Measurements from ENCODE around the gene ARHGEF10L. TPM values are rescaled to one million over a fixed set of nuclear protein-coding genes. Genes with fewer than 3 reads are reported as not detected.
"Not testable (repeated sequence)": the region's sequence is repeated elsewhere in the genome, so short reads cannot be mapped to it uniquely, and the experiment has no call there.

Gene ARHGEF10L
- total RNA-seq, 2 donors from 2014 or later: not detected

DNA sequence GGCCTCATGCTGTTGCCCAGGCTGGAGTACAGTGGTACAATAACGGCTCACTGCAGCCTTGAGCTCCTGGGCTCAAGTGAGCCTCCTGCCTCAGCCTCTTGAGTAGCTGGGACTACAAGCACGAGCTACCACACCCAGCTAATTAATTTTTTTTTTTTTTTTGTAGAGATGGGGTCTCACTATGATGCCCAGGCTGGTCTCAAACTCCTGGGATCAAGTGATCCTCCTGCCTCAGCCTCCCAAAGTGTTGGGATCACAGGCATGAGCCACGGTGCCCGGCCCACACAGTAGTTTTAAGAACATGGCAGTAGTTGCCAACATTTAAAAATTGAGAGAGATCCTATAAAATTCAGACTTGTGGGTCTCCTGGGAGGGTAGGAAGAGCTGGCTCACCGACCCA is 89.5 kb downstream of the ARHGEF10L start:
- not testable (repeated sequence) for ATAC-seq (replicated peaks); H3K27me3 Mint-ChIP-seq; H3K4me1 Mint-ChIP-seq; H3K27ac Mint-ChIP-seq; H3K4me3 Mint-ChIP-seq; H3K9me3 Mint-ChIP-seq; H3K36me3 Mint-ChIP-seq (ENCODE audit: low read depth)

DNA sequence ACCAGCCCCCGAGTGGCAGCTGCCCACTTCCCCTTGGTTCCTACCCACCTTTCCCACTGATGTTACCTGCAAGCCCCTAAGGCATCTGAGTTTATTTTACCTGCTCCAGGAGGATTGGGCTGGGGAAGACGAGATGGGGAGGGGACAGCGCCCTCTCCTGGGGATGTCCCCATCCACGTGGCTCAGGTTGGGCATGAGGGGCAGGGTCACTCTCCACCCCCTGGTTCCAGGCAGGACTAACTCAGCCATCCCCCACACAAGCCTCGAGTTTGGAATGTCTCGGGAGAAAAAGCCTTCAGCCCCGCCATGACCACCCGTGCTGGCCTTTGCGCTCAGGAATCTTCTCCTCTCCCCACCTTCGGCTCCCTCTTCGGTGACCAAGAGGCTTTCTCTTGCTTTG is 90.0 kb downstream of the ARHGEF10L start:
- Mint-ChIP-seq H3K36me3 (ENCODE audit: low read depth) (no peaks in the 10 kb centered on the region), H3K27me3 (peaks cover 5% of the 10 kb centered on the region), H3K9me3 (no peaks in the 10 kb centered on the region), H3K27ac (no peak overlapping the region), H3K4me1 (no peaks in the 10 kb centered on the region), H3K4me3 (no peak overlapping the region)
- ATAC-seq (replicated peaks): no peak

DNA sequence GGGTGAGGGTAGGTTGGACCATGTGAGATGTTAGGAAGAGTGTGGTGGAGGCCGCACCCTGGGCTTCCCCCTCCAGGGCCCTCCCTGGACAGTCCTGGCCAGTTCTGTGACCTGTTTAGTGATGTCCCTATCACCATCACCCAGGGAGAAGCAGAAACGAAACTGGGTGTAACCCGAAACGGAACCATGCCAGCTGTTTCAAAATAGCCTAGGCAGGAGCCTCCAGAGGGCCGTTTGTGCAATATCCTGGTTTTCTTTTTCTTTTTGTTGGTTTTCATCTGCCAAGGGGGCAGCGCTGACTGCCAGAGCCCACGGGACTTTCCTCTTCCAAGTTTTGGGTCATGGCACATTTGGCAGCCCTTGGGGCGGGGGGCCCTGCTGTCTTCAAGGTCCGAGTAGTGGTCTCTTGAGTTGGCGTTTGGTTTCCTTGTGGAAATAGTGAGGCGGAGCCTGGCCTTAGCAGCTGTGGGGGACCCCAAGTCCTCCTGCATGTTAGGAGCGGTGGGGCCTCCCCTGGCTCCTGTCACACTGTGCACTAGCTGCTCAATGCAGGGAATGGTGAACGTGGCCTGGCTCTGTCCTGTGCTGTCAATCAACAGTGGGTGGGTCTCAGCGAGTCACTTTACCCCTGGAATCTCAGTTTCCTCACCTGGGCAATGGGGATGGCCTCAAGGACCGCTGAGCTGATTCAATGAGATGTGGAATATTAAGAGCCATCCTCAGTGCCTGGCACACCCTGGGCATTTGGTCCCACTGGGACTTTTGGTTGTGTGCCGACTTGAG is 90.7 kb downstream of the ARHGEF10L start:
- Mint-ChIP-seq H3K27me3 (peaks cover 5% of the 10 kb centered on the region), H3K36me3 (ENCODE audit: low read depth) (no peaks in the 10 kb centered on the region), H3K27ac (no peak overlapping the region), H3K4me3 (no peak overlapping the region), H3K4me1 (no peaks in the 10 kb centered on the region), H3K9me3 (no peaks in the 10 kb centered on the region)
- ATAC-seq (replicated peaks): no peak

DNA sequence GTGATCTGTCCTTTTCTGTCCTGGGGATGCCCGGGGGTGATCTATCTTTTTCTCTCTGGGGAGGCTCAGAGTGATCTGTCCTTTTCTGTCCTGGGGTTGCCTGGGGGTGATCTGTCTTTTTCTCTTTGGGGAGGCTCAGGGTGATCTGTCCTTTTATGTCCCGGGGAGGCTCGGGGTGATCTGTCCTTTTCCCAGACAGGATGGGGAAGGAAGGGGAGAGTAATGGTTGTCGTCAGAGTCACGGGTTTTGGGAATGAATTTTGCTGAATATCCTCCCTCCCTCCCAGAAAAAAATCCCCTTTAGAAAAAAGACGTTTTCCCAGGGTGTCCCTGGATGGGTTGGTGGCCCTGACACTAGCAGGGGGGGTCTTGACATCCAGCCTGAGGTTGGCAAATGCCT is 91.5 kb downstream of the ARHGEF10L start:
- Mint-ChIP-seq H3K4me1 (no peaks in the 10 kb centered on the region), H3K27me3 (peaks cover 6% of the 10 kb centered on the region), H3K9me3 (no peaks in the 10 kb centered on the region), H3K4me3 (no peak overlapping the region), H3K36me3 (ENCODE audit: low read depth) (no peaks in the 10 kb centered on the region), H3K27ac (no peak overlapping the region)
- ATAC-seq (replicated peaks): no peak

DNA sequence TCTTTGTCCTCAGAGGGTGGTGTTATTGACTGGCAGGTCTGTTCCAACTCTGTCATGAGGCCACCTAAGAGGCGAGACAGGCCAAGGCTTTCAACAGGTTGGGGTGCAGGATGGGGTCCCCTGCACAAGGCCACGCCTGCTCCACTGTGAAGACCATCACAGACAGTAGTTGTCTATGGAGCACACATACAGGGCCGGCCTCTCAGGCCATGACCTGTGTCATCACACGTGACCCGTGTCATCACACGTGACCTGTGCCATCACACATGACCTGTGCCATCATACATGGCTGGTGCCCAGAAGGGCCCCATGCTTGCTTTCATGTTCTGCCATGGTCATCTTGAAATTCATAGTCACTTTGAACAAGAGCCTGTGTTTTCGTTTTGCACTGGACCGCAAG is 91.9 kb downstream of the ARHGEF10L start:
- no peaks in the 10 kb centered on the region for H3K4me1 Mint-ChIP-seq
- H3K27ac Mint-ChIP-seq: no peak overlapping the region
- no peak for ATAC-seq (replicated peaks)
- H3K27me3 Mint-ChIP-seq: peaks cover 8% of the 10 kb centered on the region
- no peak overlapping the region for H3K4me3 Mint-ChIP-seq
- H3K36me3 Mint-ChIP-seq (ENCODE audit: low read depth): no peaks in the 10 kb centered on the region
- H3K9me3 Mint-ChIP-seq: no peaks in the 10 kb centered on the region

DNA sequence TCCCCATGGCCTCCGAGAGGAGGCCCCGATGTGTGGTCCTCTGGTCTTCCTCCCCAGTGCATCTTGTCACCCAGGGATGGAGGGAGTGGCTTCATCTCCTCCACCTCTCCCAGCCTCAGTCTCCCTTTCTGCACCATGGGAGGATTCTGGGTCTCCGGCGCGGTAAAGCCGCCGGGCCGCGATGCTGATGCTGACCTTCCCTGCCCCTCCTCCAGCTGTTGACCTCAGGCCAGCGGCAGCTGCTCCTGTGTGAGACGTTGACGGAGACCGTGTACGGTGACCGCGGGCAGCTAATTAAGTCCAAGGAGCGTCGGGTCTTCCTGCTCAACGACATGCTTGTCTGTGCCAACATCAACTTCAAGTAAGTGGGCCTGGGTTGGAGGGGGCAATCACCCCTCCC is 92.6 kb downstream of the ARHGEF10L start:
- H3K27ac Mint-ChIP-seq: no peak overlapping the region
- no peak overlapping the region for H3K4me3 Mint-ChIP-seq

DNA sequence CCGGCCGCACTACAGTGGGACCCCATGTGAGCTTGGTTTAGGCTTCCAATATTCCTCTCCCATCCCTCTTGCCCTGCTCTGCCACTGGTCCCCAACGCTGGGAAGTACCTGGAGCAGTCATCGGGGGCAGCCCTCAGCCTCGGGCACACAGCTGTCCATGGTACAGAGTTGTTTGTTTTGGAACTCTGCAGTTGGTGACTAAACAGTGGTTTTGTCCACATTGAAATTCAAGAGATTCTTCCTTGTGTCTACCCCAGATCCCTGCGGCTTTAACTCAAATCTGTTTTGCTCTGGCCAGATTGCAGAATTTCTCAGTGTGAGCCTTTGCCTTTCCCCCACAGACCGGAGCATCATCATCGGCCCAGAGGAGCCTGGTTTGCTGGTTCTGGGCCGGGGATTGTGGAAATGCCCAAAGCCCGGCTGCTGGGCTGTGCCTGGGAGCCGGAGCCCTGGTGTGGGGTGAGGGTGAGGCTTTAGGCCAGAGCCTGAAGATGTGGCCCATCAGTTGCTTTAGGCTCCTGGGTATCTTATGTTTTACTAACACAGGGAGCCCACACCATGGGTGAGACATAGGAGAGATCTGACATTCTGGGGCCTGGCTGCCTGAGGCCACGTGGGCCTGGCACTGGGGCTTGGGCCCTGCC is 93.2 kb downstream of the ARHGEF10L start:
- Mint-ChIP-seq H3K9me3 (no peaks in the 10 kb centered on the region), H3K36me3 (ENCODE audit: low read depth) (no peaks in the 10 kb centered on the region), H3K4me1 (no peaks in the 10 kb centered on the region), H3K27me3 (peaks cover 8% of the 10 kb centered on the region), H3K27ac (no peak overlapping the region), H3K4me3 (no peak overlapping the region)
- no peak for ATAC-seq (replicated peaks)

More for the DNA sequence above, 92.6 kb downstream of the ARHGEF10L start:
- Mint-ChIP-seq H3K36me3 (ENCODE audit: low read depth) (no peaks in the 10 kb centered on the region), H3K4me1 (no peaks in the 10 kb centered on the region), H3K9me3 (no peaks in the 10 kb centered on the region), H3K27me3 (peaks cover 8% of the 10 kb centered on the region)
- ATAC-seq (replicated peaks): no peak

DNA sequence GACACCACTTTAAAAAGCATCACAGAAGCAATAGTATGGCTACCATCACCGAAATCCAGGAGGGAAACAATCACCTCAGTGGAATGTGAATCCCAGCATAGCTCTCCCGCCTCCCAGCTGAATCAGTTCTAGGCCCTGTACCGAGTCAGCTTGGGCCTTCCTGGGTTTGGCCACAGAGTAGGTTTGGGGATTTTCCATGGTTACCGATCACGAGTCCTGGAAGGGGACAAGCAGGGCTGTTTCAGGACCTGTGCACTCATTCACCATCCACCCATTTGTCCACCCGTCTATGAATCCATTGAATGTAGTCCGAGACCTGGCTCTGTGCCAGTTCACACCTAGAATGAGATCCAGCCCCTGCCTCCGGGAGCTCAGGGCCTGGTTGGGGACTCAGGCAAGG is 94.2 kb downstream of the ARHGEF10L start:
- no peaks in the 10 kb centered on the region for H3K4me1 Mint-ChIP-seq
- no peak overlapping the region for H3K27ac Mint-ChIP-seq
- ATAC-seq (replicated peaks): no peak
- no peaks in the 10 kb centered on the region for H3K9me3 Mint-ChIP-seq
- peaks cover 10% of the 10 kb centered on the region for H3K27me3 Mint-ChIP-seq
- no peaks in the 10 kb centered on the region for H3K36me3 Mint-ChIP-seq (ENCODE audit: low read depth)
- H3K4me3 Mint-ChIP-seq: no peak overlapping the region

DNA sequence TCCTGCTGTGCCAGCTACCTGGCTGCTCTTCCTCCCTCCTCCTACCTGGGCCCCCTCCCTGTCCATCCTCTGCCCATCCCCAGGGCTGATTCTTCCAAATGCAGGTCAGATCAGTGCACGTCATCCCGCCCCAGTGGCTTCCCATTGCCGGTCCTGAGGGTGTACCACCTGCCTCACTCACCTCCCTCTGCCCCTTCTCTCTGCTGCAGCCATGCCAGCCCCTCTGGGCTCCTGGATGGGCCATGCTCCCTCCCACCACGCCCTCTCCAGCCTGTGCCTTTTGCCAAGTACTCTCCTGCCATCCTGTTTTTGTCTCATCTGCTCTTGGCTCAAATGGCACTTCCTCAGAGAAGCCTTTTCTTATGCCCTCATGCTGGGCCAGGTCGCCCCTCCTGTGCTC is 95.8 kb downstream of the ARHGEF10L start:
- ATAC-seq (replicated peaks): no peak
- no peaks in the 10 kb centered on the region for H3K36me3 Mint-ChIP-seq (ENCODE audit: low read depth)

DNA sequence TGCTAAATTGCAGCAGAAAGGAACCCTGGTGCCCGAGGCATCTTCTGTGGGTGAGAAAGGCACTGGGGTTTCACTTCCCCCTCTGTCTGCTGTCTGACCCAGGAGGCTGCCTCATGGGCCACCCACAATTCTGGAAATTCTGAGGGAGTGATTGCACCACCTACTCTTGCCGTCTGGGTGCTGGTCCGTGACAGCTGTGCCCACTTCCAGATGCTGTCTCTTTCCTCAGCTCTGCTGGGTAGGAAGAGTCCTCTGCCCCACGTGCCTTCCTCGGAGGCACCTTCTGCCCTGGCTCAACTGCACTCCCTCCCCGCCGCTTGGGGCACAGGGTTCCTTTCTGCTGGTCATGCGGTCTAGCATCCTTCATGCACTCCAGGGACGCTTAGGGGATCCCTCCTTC is 96.3 kb downstream of the ARHGEF10L start:
- Mint-ChIP-seq H3K4me1 (no peaks in the 10 kb centered on the region), H3K9me3 (no peaks in the 10 kb centered on the region), H3K27ac (no peak overlapping the region), H3K36me3 (ENCODE audit: low read depth) (no peaks in the 10 kb centered on the region), H3K4me3 (no peak overlapping the region), H3K27me3 (peaks cover 10% of the 10 kb centered on the region)
- ATAC-seq (replicated peaks): no peak

More for the DNA sequence above, 95.8 kb downstream of the ARHGEF10L start:
- no peaks in the 10 kb centered on the region for H3K9me3 Mint-ChIP-seq
- H3K27ac Mint-ChIP-seq: no peak overlapping the region
- peaks cover 13% of the 10 kb centered on the region for H3K27me3 Mint-ChIP-seq
- no peaks in the 10 kb centered on the region for H3K4me1 Mint-ChIP-seq
- H3K4me3 Mint-ChIP-seq: no peak overlapping the region

DNA sequence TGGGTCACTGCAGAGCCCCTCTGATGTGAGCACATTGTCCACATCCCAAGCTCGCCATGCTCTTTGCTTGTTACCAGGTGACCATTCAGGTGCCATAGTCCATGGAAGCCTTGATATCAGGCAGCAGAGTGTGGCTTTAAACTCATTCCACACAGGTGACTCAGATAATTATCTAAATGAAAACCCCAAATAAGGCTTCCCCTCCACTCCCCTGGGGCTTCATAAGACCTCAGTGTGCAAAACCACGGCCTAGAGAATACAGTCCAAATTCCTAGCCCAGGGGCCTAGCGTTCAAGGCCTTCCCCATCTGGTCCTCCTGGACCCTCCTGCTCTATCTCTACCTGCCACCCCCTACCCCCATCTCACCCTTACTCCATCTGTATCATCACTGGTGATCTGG is 97.1 kb downstream of the ARHGEF10L start:
- Mint-ChIP-seq H3K27ac (no peak overlapping the region), H3K4me1 (no peaks in the 10 kb centered on the region), H3K4me3 (no peak overlapping the region), H3K36me3 (ENCODE audit: low read depth) (no peaks in the 10 kb centered on the region), H3K9me3 (no peaks in the 10 kb centered on the region), H3K27me3 (peaks cover 8% of the 10 kb centered on the region)
- no peak for ATAC-seq (replicated peaks)

DNA sequence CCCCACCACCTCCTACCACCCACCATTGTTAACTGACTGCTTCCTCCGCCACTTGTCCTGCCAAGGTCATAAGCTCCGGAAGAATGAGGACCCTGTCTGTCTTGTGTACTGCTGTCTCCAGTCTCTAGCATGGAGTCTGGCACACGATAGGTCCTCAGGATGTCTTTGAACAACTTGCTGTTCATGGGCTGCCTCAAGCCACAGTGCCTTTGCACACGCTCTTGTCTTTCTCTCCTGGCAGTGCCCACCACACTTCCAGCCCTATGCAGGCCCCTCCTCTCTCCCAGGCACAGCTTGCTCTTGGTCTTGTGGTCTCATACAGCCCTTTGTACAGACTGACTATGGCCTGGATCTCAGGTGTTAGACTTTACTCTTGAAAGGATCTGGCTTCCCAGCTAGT is 97.6 kb downstream of the ARHGEF10L start:
- no peak overlapping the region for H3K27ac Mint-ChIP-seq
- no peaks in the 10 kb centered on the region for H3K9me3 Mint-ChIP-seq
- ATAC-seq (replicated peaks): no peak
- peaks cover 10% of the 10 kb centered on the region for H3K27me3 Mint-ChIP-seq
- no peaks in the 10 kb centered on the region for H3K36me3 Mint-ChIP-seq (ENCODE audit: low read depth)
- H3K4me3 Mint-ChIP-seq: no peak overlapping the region
- H3K4me1 Mint-ChIP-seq: no peaks in the 10 kb centered on the region

DNA sequence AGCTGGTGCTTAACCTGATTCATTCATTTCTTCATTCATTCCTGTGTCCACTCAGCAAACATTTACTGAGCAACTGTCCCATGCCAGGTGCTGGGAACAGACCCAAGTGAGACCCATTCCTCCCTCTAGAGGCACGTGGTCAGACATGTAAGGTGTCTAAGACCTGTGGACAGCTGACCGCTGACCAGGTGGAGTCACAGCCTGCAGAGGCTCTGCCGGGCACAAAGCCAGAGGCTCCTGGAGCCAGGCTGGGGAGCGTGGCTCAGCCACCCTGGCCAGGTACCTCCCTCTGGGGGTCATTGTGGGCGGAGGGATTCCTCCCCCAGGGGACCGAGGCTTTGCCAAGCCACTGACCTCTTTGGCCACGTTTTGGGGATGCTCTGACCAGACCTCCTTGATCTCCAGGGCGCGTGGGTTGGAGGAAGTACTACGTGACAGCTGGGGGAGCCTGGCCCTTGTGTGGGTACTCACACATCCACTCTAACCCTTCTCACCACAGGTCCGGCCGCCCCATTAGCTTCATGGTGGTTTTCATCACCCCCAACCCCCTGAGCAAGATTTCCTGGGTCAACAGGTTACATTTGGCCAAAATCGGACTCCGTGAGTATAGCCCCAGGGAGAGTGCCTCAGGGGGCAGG is 100.3 kb downstream of the ARHGEF10L start:
- H3K27ac Mint-ChIP-seq: no peak overlapping the region
- H3K36me3 Mint-ChIP-seq (ENCODE audit: low read depth): no peaks in the 10 kb centered on the region
- no peaks in the 10 kb centered on the region for H3K4me1 Mint-ChIP-seq
- no peak for ATAC-seq (replicated peaks)
- H3K9me3 Mint-ChIP-seq: no peaks in the 10 kb centered on the region
- H3K27me3 Mint-ChIP-seq: peaks cover 13% of the 10 kb centered on the region
- H3K4me3 Mint-ChIP-seq: no peak overlapping the region

DNA sequence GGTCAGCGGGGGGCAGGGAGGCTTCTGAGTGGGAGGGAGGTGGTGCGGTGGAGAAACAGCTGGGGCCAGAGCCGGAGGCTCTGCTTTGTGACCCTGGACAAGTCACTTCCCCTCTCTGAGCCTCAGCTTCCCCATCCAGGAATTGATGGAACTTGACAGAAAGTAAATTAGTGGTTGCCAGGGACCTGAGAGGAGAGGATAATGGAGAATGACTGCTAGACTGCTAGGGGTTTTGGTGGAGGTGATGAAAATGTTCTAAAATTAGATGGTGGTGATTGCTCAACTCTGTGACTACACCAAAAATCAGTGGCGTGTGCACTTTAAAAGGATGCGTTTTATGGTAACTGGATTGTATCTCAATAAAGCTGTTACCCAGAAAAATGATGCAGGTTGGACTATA is 100.9 kb downstream of the ARHGEF10L start:
- no peaks in the 10 kb centered on the region for H3K36me3 Mint-ChIP-seq (ENCODE audit: low read depth)
- no peaks in the 10 kb centered on the region for H3K9me3 Mint-ChIP-seq
- H3K27ac Mint-ChIP-seq: no peak overlapping the region
- peaks cover 13% of the 10 kb centered on the region for H3K27me3 Mint-ChIP-seq
- no peak overlapping the region for H3K4me3 Mint-ChIP-seq
- ATAC-seq (replicated peaks): no peak
- no peaks in the 10 kb centered on the region for H3K4me1 Mint-ChIP-seq

DNA sequence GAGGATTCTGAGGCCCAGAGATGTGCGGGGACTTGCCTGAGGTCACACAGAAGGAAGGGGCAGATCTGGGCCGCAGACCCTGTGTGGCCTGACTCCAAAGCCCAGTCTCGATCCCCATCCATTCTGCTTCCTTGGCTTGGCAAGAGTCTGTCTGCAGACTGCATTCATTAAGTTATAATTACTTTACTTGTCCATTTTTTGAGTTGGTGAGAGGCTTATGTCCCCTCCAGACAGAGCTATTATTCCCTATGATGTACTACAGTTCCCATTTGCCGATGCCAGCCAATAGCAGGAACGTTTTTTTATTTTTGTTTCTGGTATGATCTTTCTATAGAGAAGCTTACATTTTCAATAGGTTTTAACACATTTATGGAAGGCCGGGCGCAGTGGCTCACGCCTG is 101.5 kb downstream of the ARHGEF10L start:
- no peak for ATAC-seq (replicated peaks)
- no peak overlapping the region for H3K27ac Mint-ChIP-seq
- no peak overlapping the region for H3K4me3 Mint-ChIP-seq
- H3K9me3 Mint-ChIP-seq: no peaks in the 10 kb centered on the region
- peaks cover 12% of the 10 kb centered on the region for H3K27me3 Mint-ChIP-seq
- no peaks in the 10 kb centered on the region for H3K36me3 Mint-ChIP-seq (ENCODE audit: low read depth)
- H3K4me1 Mint-ChIP-seq: no peaks in the 10 kb centered on the region

Data from activated T-helper 17 cell treated with anti-CD3 and anti-CD28 coated beads, Interleukin-2, amount 50 U/mL, for 72 hours (primary cell).